Astrocyte (in vitro differentiated cells and primary cell): Measurements from ENCODE around the gene ZCCHC24. TPM values are rescaled to one million over a fixed set of nuclear protein-coding genes. Genes with fewer than 3 reads are reported as not detected.

Experiments used
- DNase-seq: peaks from one replicate; pipeline ENCODE4 v3.0.0-alpha.2; 2010; ENCODE audit warnings: low read depth
- FAIRE-seq: peaks from 2 replicates; lab custom pipeline; 2011; peaks lifted over from hg19 to GRCh38; lab: Jason Lieb, UNC
- H2AFZ ChIP-seq: 2 replicates; pipeline ENCODE4 v1.6.0; 2012; ENCODE audit warnings: low read depth, low read length, inconsistent platforms
- H3K27ac ChIP-seq: 2 replicates; pipeline ENCODE4 v1.5.1; 2011; ENCODE audit warnings: low read depth, low read length, inconsistent platforms
- H3K27me3 ChIP-seq: 2 replicates; pipeline ENCODE4 v1.6.0; 2011; ENCODE audit warnings: low read length, inconsistent platforms; ENCODE audit not compliant: insufficient read depth
- H3K36me3 ChIP-seq: 2 replicates; pipeline ENCODE4 v1.5.1; 2011; ENCODE audit warnings: low read length, inconsistent platforms; ENCODE audit not compliant: insufficient read depth
- H3K4me1 ChIP-seq: 2 replicates; pipeline ENCODE4 v1.5.1; 2011; ENCODE audit warnings: low read length, inconsistent platforms; ENCODE audit not compliant: insufficient read depth
- H3K4me2 ChIP-seq: 2 replicates; pipeline ENCODE4 v1.6.0; 2012; ENCODE audit warnings: low read length, inconsistent platforms
- H3K4me3 ChIP-seq: 2 replicates; pipeline ENCODE4 v1.5.1; 2011; ENCODE audit warnings: low read depth, mild to moderate bottlenecking, low read length, inconsistent platforms; ENCODE audit not compliant: insufficient read depth
- H3K79me2 ChIP-seq: 2 replicates; pipeline ENCODE4 v1.6.0; 2012; ENCODE audit warnings: mild to moderate bottlenecking, low read length, inconsistent platforms; ENCODE audit not compliant: insufficient read depth
- H3K9ac ChIP-seq: 2 replicates; pipeline ENCODE4 v1.6.0; 2012; ENCODE audit warnings: mild to moderate bottlenecking, low read length, inconsistent platforms
- H3K9me3 ChIP-seq: 2 replicates; pipeline ENCODE4 v1.5.1; 2012; ENCODE audit warnings: low read depth, mild to moderate bottlenecking, low read length, inconsistent platforms; ENCODE audit not compliant: insufficient read depth
- H4K20me1 ChIP-seq: 2 replicates; pipeline ENCODE4 v1.6.0; 2012; ENCODE audit warnings: low read length, inconsistent platforms; ENCODE audit not compliant: insufficient read depth
- H3K27ac Mint-ChIP-seq: one replicate; pipeline ENCODE4 v1.8.0; 2021; ENCODE audit warnings: mild to moderate bottlenecking, mixed read lengths; ENCODE audit not compliant: unreplicated experiment
- H3K27me3 Mint-ChIP-seq: one replicate; pipeline ENCODE4 v1.8.0; 2021; ENCODE audit warnings: low read depth, mixed read lengths; ENCODE audit not compliant: unreplicated experiment
- H3K36me3 Mint-ChIP-seq: one replicate; pipeline ENCODE4 v1.8.0; 2021; ENCODE audit warnings: low read depth, mixed read lengths; ENCODE audit not compliant: unreplicated experiment
- H3K4me1 Mint-ChIP-seq: one replicate; pipeline ENCODE4 v1.8.0; 2021; ENCODE audit warnings: low read depth, mixed read lengths; ENCODE audit not compliant: unreplicated experiment
- H3K4me3 Mint-ChIP-seq: one replicate; pipeline ENCODE4 v1.8.0; 2021; ENCODE audit warnings: mild to moderate bottlenecking, moderate library complexity, mixed read lengths; ENCODE audit not compliant: unreplicated experiment
- H3K9me3 Mint-ChIP-seq: one replicate; pipeline ENCODE4 v1.8.0; 2021; ENCODE audit warnings: mild to moderate bottlenecking, mixed read lengths; ENCODE audit not compliant: unreplicated experiment
- EZH2 ChIP-seq: IDR thresholded peaks from 2 replicates; pipeline ENCODE4 v1.6.1; 2012; ENCODE audit warnings: mild to moderate bottlenecking, low read length, inconsistent platforms; ENCODE audit not compliant: insufficient read depth
- total RNA-seq: library from RNA; stranded (reverse); gene quantifications from 2 replicates; pipeline ENCODE4 v1.2.1, GENCODE V29; 2021
- TF ChIP-seq, protein P1 (sequence below): IDR thresholded peaks from 2 replicates; pipeline ENCODE4 v1.5.1; 2011; ENCODE audit warnings: low read depth, mild to moderate bottlenecking, inconsistent platforms, low read length, moderate library complexity; ENCODE audit not compliant: insufficient read depth

Gene ZCCHC24
- total RNA-seq, 1 donor from 2014 or later, result 21.4 TPM

DNA sequence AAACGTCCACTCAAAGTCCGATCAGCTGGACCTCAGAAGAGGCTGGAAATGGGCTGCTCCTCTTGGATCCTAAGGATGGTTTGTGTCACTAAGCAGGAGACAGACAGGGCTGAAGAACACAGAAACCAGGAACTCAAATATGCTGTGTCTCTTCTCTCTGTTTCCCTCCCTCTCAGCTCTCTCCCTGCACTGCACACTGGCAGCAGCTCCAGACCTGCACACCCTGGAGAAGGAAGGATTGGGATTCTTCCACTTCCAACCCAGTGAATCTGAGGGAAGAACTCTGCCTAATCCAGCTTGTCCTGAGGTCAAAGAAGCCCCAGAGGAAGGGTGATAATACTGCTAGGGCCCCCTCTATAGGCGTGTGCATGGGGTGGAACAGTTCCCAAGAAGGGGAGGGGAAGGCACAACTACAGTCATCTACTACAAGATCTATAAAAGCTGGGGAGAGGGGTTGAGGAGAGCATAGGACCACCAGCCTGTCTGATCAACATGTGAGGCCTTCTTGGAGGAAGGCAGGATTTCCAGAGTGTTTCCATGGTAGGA, 22.7 kb upstream of the ZCCHC24 start:
- H3K4me1 ChIP-seq, result no peaks in the 10 kb centered on the region
- no peak for TF ChIP-seq EZH2
- TF ChIP-seq, protein P1, sequence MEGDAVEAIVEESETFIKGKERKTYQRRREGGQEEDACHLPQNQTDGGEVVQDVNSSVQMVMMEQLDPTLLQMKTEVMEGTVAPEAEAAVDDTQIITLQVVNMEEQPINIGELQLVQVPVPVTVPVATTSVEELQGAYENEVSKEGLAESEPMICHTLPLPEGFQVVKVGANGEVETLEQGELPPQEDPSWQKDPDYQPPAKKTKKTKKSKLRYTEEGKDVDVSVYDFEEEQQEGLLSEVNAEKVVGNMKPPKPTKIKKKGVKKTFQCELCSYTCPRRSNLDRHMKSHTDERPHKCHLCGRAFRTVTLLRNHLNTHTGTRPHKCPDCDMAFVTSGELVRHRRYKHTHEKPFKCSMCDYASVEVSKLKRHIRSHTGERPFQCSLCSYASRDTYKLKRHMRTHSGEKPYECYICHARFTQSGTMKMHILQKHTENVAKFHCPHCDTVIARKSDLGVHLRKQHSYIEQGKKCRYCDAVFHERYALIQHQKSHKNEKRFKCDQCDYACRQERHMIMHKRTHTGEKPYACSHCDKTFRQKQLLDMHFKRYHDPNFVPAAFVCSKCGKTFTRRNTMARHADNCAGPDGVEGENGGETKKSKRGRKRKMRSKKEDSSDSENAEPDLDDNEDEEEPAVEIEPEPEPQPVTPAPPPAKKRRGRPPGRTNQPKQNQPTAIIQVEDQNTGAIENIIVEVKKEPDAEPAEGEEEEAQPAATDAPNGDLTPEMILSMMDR, result no peak
- no peaks in the 10 kb centered on the region for H3K79me2 ChIP-seq
- H3K36me3 ChIP-seq, result no peaks in the 10 kb centered on the region
- H3K27ac Mint-ChIP-seq, result no peak overlapping the region
- H3K36me3 Mint-ChIP-seq, result no peaks in the 10 kb centered on the region
- no peak overlapping the region for H2AFZ ChIP-seq
- no peak overlapping the region for H3K4me3 Mint-ChIP-seq
- no peaks in the 10 kb centered on the region for H4K20me1 ChIP-seq
- no peaks in the 10 kb centered on the region for H3K9me3 ChIP-seq
- H3K9me3 Mint-ChIP-seq, result no peaks in the 10 kb centered on the region
- no peaks in the 10 kb centered on the region for H3K4me1 Mint-ChIP-seq
- no peak overlapping the region for H3K27ac ChIP-seq
- no peak for DNase-seq
- no peak for FAIRE-seq
- H3K9ac ChIP-seq, result no peak overlapping the region
- H3K4me3 ChIP-seq, result no peak overlapping the region
- peaks cover 3% of the 10 kb centered on the region for H3K27me3 ChIP-seq
- H3K4me2 ChIP-seq, result no peak overlapping the region
- H3K27me3 Mint-ChIP-seq, result peaks cover 20% of the 10 kb centered on the region

DNA sequence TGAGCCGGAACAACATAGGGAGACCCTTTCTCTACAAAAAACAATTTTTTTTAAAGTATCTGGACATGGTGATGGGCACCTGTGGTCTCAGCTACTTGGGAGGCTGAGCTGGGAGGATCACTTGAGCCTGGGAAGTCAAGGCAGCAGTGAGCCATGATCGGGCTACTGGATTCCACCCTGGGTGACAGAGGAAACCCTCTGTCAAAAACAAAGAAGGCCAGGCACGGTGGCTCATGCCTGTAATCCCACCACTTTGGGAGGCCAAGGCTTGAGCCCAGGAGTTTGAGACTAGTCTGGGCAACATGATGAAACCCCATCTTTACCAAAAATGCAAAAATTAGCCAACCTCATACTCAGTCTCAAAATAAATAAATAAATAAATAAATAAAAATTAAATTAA, 19.9 kb upstream of the ZCCHC24 start:
- Mint-ChIP-seq H3K27me3 (peaks cover 9% of the 10 kb centered on the region), H3K9me3 (no peaks in the 10 kb centered on the region), H3K4me3 (no peak overlapping the region), H3K36me3 (no peaks in the 10 kb centered on the region), H3K4me1 (no peaks in the 10 kb centered on the region), H3K27ac (no peak overlapping the region)
- no peaks in the 10 kb centered on the region for H3K9me3 ChIP-seq
- H3K4me3 ChIP-seq, result no peak overlapping the region
- H3K27ac ChIP-seq, result no peak overlapping the region
- no peak overlapping the region for H2AFZ ChIP-seq
- no peaks in the 10 kb centered on the region for H4K20me1 ChIP-seq
- no peak overlapping the region for H3K4me2 ChIP-seq
- H3K79me2 ChIP-seq, result no peaks in the 10 kb centered on the region
- TF ChIP-seq, protein P1, result no peak
- no peak for TF ChIP-seq EZH2
- H3K36me3 ChIP-seq, result no peaks in the 10 kb centered on the region
- FAIRE-seq (no peak), DNase-seq (no peak)
- H3K4me1 ChIP-seq, result no peaks in the 10 kb centered on the region
- no peak overlapping the region for H3K9ac ChIP-seq
- H3K27me3 ChIP-seq, result peaks cover 10% of the 10 kb centered on the region

DNA sequence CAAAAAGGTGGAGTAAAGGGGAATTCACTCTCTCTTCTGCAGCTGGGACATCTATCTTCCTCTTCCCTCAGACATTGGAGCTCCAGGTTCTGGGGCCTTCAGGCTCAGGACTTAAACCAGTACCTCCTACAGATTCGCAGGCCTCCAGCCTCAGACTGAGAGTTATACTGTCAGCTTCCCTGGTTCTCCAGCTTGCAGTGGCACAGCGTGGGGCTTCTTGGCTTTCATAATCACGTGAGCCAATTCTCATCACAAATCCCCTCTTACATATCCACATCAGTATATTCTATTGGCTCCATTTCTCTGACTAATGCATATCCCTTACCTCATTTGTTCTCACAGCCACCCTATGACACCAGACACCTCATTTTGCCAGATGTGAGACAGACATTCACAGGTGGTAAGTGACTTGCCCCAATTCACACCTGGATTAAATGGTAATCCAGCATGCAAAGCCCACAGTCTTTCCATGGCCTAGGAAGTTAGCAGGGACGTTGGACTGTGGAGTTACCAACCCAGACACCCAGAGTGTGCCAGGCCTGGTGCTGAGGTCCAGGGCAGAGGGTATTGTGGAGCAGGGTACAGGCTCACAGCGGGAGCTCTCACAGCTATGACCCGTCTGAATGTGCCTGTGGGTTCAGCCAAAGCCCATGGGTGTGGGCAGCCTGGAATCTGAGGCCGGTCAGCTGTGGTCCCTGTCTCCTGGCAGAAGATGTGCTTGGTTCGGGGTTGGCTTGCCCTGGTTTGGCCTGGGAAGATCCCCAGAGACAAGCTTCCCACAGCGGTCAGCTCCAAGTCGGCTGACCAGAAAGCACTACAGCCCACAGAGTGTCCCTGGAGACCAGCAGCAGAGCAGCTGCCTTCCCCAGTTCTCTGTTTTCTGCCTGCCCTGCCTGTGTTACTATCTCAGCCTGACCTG, 18.4 kb upstream of the ZCCHC24 start:
- TF ChIP-seq EZH2, result no peak
- TF ChIP-seq, protein P1, result no peak
- no peaks in the 10 kb centered on the region for H3K79me2 ChIP-seq
- DNase-seq, result no peak
- H3K4me3 ChIP-seq, result no peak overlapping the region
- peaks cover 10% of the 10 kb centered on the region for H3K27me3 ChIP-seq
- peaks cover 4% of the 10 kb centered on the region for H3K27me3 Mint-ChIP-seq
- H4K20me1 ChIP-seq, result no peaks in the 10 kb centered on the region
- no peak overlapping the region for H2AFZ ChIP-seq
- H3K4me3 Mint-ChIP-seq, result no peak overlapping the region
- H3K27ac ChIP-seq, result no peak overlapping the region
- H3K36me3 Mint-ChIP-seq, result no peaks in the 10 kb centered on the region
- no peak overlapping the region for H3K27ac Mint-ChIP-seq
- no peaks in the 10 kb centered on the region for H3K36me3 ChIP-seq
- no peaks in the 10 kb centered on the region for H3K4me1 ChIP-seq
- no peaks in the 10 kb centered on the region for H3K4me1 Mint-ChIP-seq
- H3K9ac ChIP-seq, result no peak overlapping the region
- H3K9me3 ChIP-seq, result no peaks in the 10 kb centered on the region
- FAIRE-seq, result no peak
- H3K4me2 ChIP-seq, result no peak overlapping the region
- H3K9me3 Mint-ChIP-seq, result no peaks in the 10 kb centered on the region
